WTC11 (cell line): ENCODE data around the gene PI4KA. TPM values are rescaled to one million over a fixed set of nuclear protein-coding genes. Genes with fewer than 3 reads are reported as not detected.
A peak's percentile ranks its signal among the peaks of the same experiment; 100 is the strongest.
"Not testable (repeated sequence)": the region's sequence is repeated elsewhere in the genome, so short reads cannot be mapped to it uniquely, and the experiment has no call there.

Source experiments
- ATAC-seq: fragments of 200-7000 bp; cut with Tn5 transposase; 2 replicates; pipeline ENCODE4 v1.10.0; 2021; ENCODE audit warnings: mild to moderate bottlenecking, moderate library complexity
- CTCF ChIA-PET: fragments of 300-600 bp; sonication (Branson Sonifier 250); formaldehyde crosslinking; loops from one replicate; lab custom pipeline; 2021; ENCODE audit warnings: antibody characterized with exemption; lab: Charles Lee
- POLR2A ChIA-PET: fragments of 350-600 bp; sonication (Branson Sonifier 250); formaldehyde crosslinking; loops from one replicate; lab custom pipeline; 2021; ENCODE audit warnings: antibody characterized with exemption; lab: Charles Lee
- DNase-seq: peaks from one replicate; pipeline ENCODE4 v3.0.0; 2021; ENCODE audit warnings: low spot score
- H3K27ac Mint-ChIP-seq: 2 replicates; pipeline ENCODE4 v1.8.0; 2021; ENCODE audit warnings: mixed read lengths
- H3K27me3 Mint-ChIP-seq: 2 replicates; pipeline ENCODE4 v1.8.0; 2021; ENCODE audit warnings: low read depth, mild to moderate bottlenecking, moderate library complexity, mixed read lengths
- H3K36me3 Mint-ChIP-seq: 2 replicates; pipeline ENCODE4 v1.8.0; 2021; ENCODE audit warnings: mixed read lengths
- H3K4me1 Mint-ChIP-seq: 2 replicates; pipeline ENCODE4 v1.8.0; 2022; ENCODE audit warnings: mixed read lengths
- H3K4me3 Mint-ChIP-seq: 2 replicates; pipeline ENCODE4 v1.8.0; 2021; ENCODE audit warnings: mild to moderate bottlenecking, moderate library complexity, mixed read lengths
- H3K9me3 Mint-ChIP-seq: 2 replicates; pipeline ENCODE4 v1.8.0; 2021; ENCODE audit warnings: mixed read lengths
- ETV6 ChIP-seq: sonication (generic); formaldehyde crosslinking; IDR thresholded peaks from 2 replicates; pipeline ENCODE4 v1.8.1; 2022; ENCODE audit warnings: mild to moderate bottlenecking, missing genetic modification reagents
- FOXP1 ChIP-seq: sonication (generic); formaldehyde crosslinking; IDR thresholded peaks from 2 replicates; pipeline ENCODE4 v1.8.0; 2022; ENCODE audit warnings: missing genetic modification reagents, mild to moderate bottlenecking, moderate library complexity, borderline replicate concordance
- FOXP4 ChIP-seq: sonication (generic); formaldehyde crosslinking; IDR thresholded peaks from 2 replicates; pipeline ENCODE4 v1.8.0; 2022; ENCODE audit warnings: mild to moderate bottlenecking, missing genetic modification reagents
- MLX ChIP-seq: sonication (generic); formaldehyde crosslinking; IDR thresholded peaks from 2 replicates; pipeline ENCODE4 v1.8.1; 2023; ENCODE audit warnings: mild to moderate bottlenecking, missing genetic modification reagents, moderate library complexity
- MYBL2 ChIP-seq: sonication (generic); formaldehyde crosslinking; IDR thresholded peaks from 2 replicates; pipeline ENCODE4 v1.8.1; 2023; ENCODE audit warnings: mild to moderate bottlenecking, moderate library complexity, missing genetic modification reagents
- RELA ChIP-seq: sonication (generic); formaldehyde crosslinking; IDR thresholded peaks from 2 replicates; pipeline ENCODE4 v1.8.1; 2022; ENCODE audit warnings: missing genetic modification reagents, mild to moderate bottlenecking, borderline replicate concordance
- SP1 ChIP-seq: sonication (generic); formaldehyde crosslinking; conservative IDR thresholded peaks from 2 replicates; pipeline ENCODE4 v1.8.1; 2022; ENCODE audit warnings: missing genetic modification reagents
- ZNF263 ChIP-seq: sonication (generic); formaldehyde crosslinking; IDR thresholded peaks from 2 replicates; pipeline ENCODE4 v1.8.1; 2022; ENCODE audit warnings: low read depth, mild to moderate bottlenecking, moderate library complexity, missing genetic modification reagents
- ZNF317 ChIP-seq: sonication (generic); formaldehyde crosslinking; IDR thresholded peaks from 2 replicates; pipeline ENCODE4 v1.8.1; 2023; ENCODE audit warnings: low read depth, mild to moderate bottlenecking, moderate library complexity, missing genetic modification reagents, borderline replicate concordance
- total RNA-seq: library from RNA; stranded (reverse); gene quantifications from 3 replicates; pipeline ENCODE4 v1.2.3, GENCODE V29; 2021

PI4KA gene
- total RNA-seq, 1 experiment from 2014 or later: 45.5 TPM

GRCh38 chr22:20703816-20704609 lies 154.6 kb downstream of the PI4KA start (continued):
- TF ChIP-seq RELA (peak; percentile 72; the same call in 1 of the 2 replicates), FOXP4 (peak; percentile 62; the same call in 1 of the 2 replicates), ZNF263 (CRISPR knock-in tag) (0 out of 2 replicates have a peak, but pooled peaks have one; percentile 46), MLX (0 out of 2 replicates have a peak, but pooled peaks have one; percentile 65), ETV6 (CRISPR knock-in tag) (peak; percentile 28; the same call in 1 of the 2 replicates), ZNF317 (0 out of 2 replicates have a peak, but pooled peaks have one; percentile 37)

- H3K36me3 Mint-ChIP-seq, H3K27ac Mint-ChIP-seq, POLR2A ChIA-PET, H3K9me3 Mint-ChIP-seq: not testable (repeated sequence)
- 0 out of 2 replicates have a peak, but pooled peaks have one; percentile 7 for TF ChIP-seq SP1 (CRISPR knock-in tag)
- ATAC-seq (peak; percentile 2), DNase-seq (peak; percentile 31)
- Mint-ChIP-seq H3K27me3 (peaks cover 18% of the 10 kb centered on the region), H3K4me3 (peak overlapping the region; percentile 71), H3K4me1 (peaks cover 14% of the 10 kb centered on the region)
- CTCF ChIA-PET: interaction anchor here (0.6 to 2.5 kb wide), 7 partner anchors 38 to 285 kb away, joined by 3 to 11 read pairs (median 4); no protein-coding TSS in a partner anchor
Observed at GRCh38 chr22:20703414-20703806, 155.2 kb downstream of the PI4KA start.

- POLR2A ChIA-PET: interaction anchor here (0.7 kb wide), 1 partner anchor 1050 kb away, joined by 3 read pairs; no protein-coding TSS in a partner anchor
- peak overlapping the region; percentile 100 for H3K27ac Mint-ChIP-seq
- peaks cover 18% of the 10 kb centered on the region for H3K27me3 Mint-ChIP-seq
- not testable (repeated sequence) for H3K9me3 Mint-ChIP-seq, H3K36me3 Mint-ChIP-seq
- H3K4me3 Mint-ChIP-seq: peak overlapping the region; percentile 89
- peaks cover 14% of the 10 kb centered on the region for H3K4me1 Mint-ChIP-seq
- ATAC-seq: peak; percentile 81
- peak; percentile 95 for DNase-seq
- TF ChIP-seq SP1 (CRISPR knock-in tag): peak; percentile 69
- CTCF ChIA-PET: interaction anchor here (0.6 to 2.5 kb wide), 9 partner anchors 39 to 285 kb away, joined by 3 to 11 read pairs (median 4); no protein-coding TSS in a partner anchor
Observed at GRCh38 chr22:20702546-20703413, 155.8 kb downstream of the PI4KA start.

- TF ChIP-seq FOXP1 (peak; percentile 34; the same call in 1 of the 2 replicates), SP1 (CRISPR knock-in tag) (0 out of 2 replicates have a peak, but pooled peaks have one; percentile 0), MYBL2 (CRISPR knock-in tag) (0 out of 2 replicates have a peak, but pooled peaks have one; percentile 28)
- TF ChIP-seq, all 79 proteins: peak for 3; not testable (repeated sequence) for 76
- POLR2A ChIA-PET: interaction anchor here (0.7 kb wide), 1 partner anchor 1049 kb away, joined by 3 read pairs; no protein-coding TSS in a partner anchor
- H3K9me3 Mint-ChIP-seq: not testable (repeated sequence)
Observed at GRCh38 chr22:20702175-20702545, 156.5 kb downstream of the PI4KA start.

GRCh38 chr22:20701680-20702136 lies 156.9 kb downstream of the PI4KA start:
- POLR2A ChIA-PET: not testable (repeated sequence)
- H3K27me3 Mint-ChIP-seq: peaks cover 18% of the 10 kb centered on the region

More at GRCh38 chr22:20702175-20702545, 156.5 kb downstream of the PI4KA start:
- CTCF ChIA-PET: interaction anchor here (0.6 to 1.7 kb wide), 3 partner anchors 96 to 284 kb away, joined by 4 to 11 read pairs (median 9); no protein-coding TSS in a partner anchor
- Mint-ChIP-seq H3K27me3 (peaks cover 18% of the 10 kb centered on the region), H3K4me1 (peaks cover 14% of the 10 kb centered on the region), H3K27ac (peak overlapping the region; percentile 53), H3K4me3 (peak overlapping the region; percentile 89)
- H3K36me3 Mint-ChIP-seq: not testable (repeated sequence)
- peak; percentile 38 for DNase-seq
- peak; percentile 14 for ATAC-seq

GRCh38 chr22:20700347-20700746 lies 158.3 kb downstream of the PI4KA start:
- Mint-ChIP-seq H3K27me3 (peaks cover 12% of the 10 kb centered on the region), H3K4me1 (peaks cover 14% of the 10 kb centered on the region)
- ATAC-seq, H3K36me3 Mint-ChIP-seq, H3K4me3 Mint-ChIP-seq, CTCF ChIA-PET, DNase-seq, H3K9me3 Mint-ChIP-seq, POLR2A ChIA-PET, H3K27ac Mint-ChIP-seq: not testable (repeated sequence)

More at GRCh38 chr22:20701680-20702136, 156.9 kb downstream of the PI4KA start:
- ATAC-seq, H3K9me3 Mint-ChIP-seq, DNase-seq, CTCF ChIA-PET, H3K36me3 Mint-ChIP-seq: not testable (repeated sequence)
- peak overlapping the region; percentile 89 for H3K4me3 Mint-ChIP-seq
- peaks cover 14% of the 10 kb centered on the region for H3K4me1 Mint-ChIP-seq
- peak overlapping the region; percentile 74; the same call in 1 of the 2 replicates for H3K27ac Mint-ChIP-seq

GRCh38 chr22:20699856-20700255 lies 158.8 kb downstream of the PI4KA start:
- H3K9me3 Mint-ChIP-seq, H3K4me3 Mint-ChIP-seq, H3K27ac Mint-ChIP-seq, DNase-seq, H3K36me3 Mint-ChIP-seq, CTCF ChIA-PET, ATAC-seq, POLR2A ChIA-PET, H3K27me3 Mint-ChIP-seq: not testable (repeated sequence)
- peaks cover 13% of the 10 kb centered on the region for H3K4me1 Mint-ChIP-seq
